Muscle of leg (tissue), 11 donors: ENCODE measurements around the gene GABRA5. TPM values are rescaled to one million over a fixed set of nuclear protein-coding genes. Genes with fewer than 3 reads are reported as not detected.
A peak's percentile ranks its signal among the peaks of the same experiment; 100 is the strongest.

Experiments used
- DNase-seq: peaks from one replicate; pipeline ENCODE4 v3.0.0; 2013
- H3K27ac ChIP-seq: one replicate; pipeline ENCODE4 v1.5.1; 2013; ENCODE audit warnings: mild to moderate bottlenecking, low read length, control low read depth
- H3K27me3 ChIP-seq: one replicate; pipeline ENCODE4 v1.6.1; 2013; ENCODE audit warnings: low read length; ENCODE audit not compliant: control insufficient read depth, insufficient read depth
- H3K36me3 ChIP-seq: one replicate; pipeline ENCODE4 v1.6.1; 2013; ENCODE audit warnings: low read length; ENCODE audit not compliant: control insufficient read depth, insufficient read depth
- H3K4me1 ChIP-seq: one replicate; pipeline ENCODE4 v1.6.1; 2013; ENCODE audit warnings: low read length; ENCODE audit not compliant: control insufficient read depth, insufficient read depth
- H3K4me3 ChIP-seq: one replicate; pipeline ENCODE4 v1.5.1; 2013; ENCODE audit warnings: low read length, control low read depth
- H3K9me3 ChIP-seq: replicated peaks from 2 replicates; pipeline ENCODE4 v1.6.1; 2013; ENCODE audit warnings: low read depth, low read length; ENCODE audit not compliant: control insufficient read depth
- WGBS: methylation state at CpG from one replicate; pipeline ENCODE4 v1.1.5; 2013; ENCODE audit warnings: missing lambda C conversion rate; ENCODE audit not compliant: insufficient coverage; 5-methylcytosine and 5-hydroxymethylcytosine counted together
- polyA plus RNA-seq, 8 donors: library from polyadenylated mRNA; unstranded; fragments of 120-200 nt; gene quantifications; one replicate each; pipeline versions ENCODE4 v1.2.1 to v1.2.3, GENCODE V29; 2013; ENCODE audit warnings: inconsistent platforms in 1 of 8, low replicate concordance in 1 of 8; ENCODE audit not compliant: insufficient read length in 8 of 8, insufficient read depth in 1 of 8
- total RNA-seq: library from RNA; stranded (reverse); fragments of 120-200 nt; gene quantifications from one replicate; pipeline ENCODE4 v1.2.4, GENCODE V29; 2013

GABRA5 gene
- total and polyA plus RNA-seq, 9 donors: 0.07 to 0.38 (median 0.28) TPM

DNA sequence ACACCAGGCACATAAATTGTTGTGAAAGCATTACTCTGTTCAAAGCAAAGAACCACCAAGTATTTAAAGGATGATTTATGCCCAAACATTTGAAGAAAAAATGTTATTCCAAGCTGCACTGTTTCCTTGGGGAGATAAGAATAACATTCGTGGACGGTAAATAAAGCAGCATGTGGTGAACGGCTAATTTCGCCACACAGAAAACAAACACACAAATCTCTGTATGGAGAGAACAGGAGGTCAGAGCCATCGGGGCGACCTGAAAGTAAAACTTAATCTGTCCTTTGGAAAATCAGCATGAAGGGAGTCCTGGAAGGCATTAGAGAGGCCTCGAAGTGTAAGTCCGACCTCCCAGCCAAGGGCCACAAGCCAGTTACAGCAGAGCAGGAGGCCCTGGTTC is 77.0 kb downstream of the GABRA5 start:
- WGBS: 23% methylated on average over 3 of the region's 8 CpGs
- H3K36me3 ChIP-seq: no peaks in the 10 kb centered on the region
- no peaks in the 10 kb centered on the region for H3K4me1 ChIP-seq
- peak; percentile 31 for DNase-seq
- no peaks in the 10 kb centered on the region for H3K9me3 ChIP-seq
- no peak overlapping the region for H3K27ac ChIP-seq
- no peaks in the 10 kb centered on the region for H3K27me3 ChIP-seq
- H3K4me3 ChIP-seq: no peak overlapping the region

DNA sequence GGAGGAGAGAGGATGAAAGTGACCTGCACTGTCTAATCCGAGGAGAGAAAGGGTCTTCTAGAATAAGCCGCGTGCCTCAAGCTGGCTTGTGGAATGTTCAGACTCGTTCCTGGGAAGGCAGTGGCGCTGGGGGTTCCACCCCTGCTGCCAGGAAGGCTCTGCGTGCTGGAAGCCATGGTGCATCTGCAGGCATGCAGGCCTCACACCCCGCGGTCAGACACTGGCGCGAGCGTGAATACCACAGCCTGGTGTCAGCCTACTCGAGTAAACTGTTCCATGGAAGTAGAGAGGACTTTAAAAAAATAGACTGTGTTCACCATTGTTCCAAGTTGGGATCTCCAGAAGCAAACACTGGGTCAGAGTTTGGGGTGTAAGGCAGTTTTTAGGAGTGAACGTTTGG is 78.2 kb downstream of the GABRA5 start:
- no peak overlapping the region for H3K27ac ChIP-seq
- H3K36me3 ChIP-seq: no peaks in the 10 kb centered on the region
- DNase-seq: no peak
- no peaks in the 10 kb centered on the region for H3K4me1 ChIP-seq
- no peaks in the 10 kb centered on the region for H3K27me3 ChIP-seq
- no peaks in the 10 kb centered on the region for H3K9me3 ChIP-seq
- 81% methylated on average over 13 of the region's 13 CpGs for WGBS
- no peak overlapping the region for H3K4me3 ChIP-seq

DNA sequence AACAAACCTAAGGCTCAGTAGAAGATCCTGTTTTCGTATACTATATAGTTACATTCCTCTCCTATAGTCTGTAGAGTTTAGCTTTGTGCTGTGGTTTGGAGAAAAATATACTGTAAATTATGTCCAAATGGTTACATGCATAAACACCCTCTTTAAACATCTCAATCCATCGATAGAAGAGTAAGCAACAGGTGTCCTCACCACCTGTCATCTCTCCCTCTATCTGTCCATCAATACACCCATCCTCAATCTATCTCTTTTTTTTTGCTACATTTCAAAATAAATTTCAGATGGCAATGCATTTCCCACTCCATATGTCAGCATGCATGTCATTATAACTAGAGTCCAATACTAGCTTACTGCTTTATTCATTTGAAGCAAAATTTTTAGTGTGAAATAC is 83.1 kb downstream of the GABRA5 start:
- Histone ChIP-seq H3K4me1 (no peaks in the 10 kb centered on the region), H3K9me3 (peaks cover 8% of the 10 kb centered on the region), H3K4me3 (no peak overlapping the region), H3K27me3 (no peaks in the 10 kb centered on the region), H3K36me3 (no peaks in the 10 kb centered on the region), H3K27ac (no peak overlapping the region)
- no peak for DNase-seq
- 100% methylated on average over 1 of the region's 2 CpGs for WGBS

DNA sequence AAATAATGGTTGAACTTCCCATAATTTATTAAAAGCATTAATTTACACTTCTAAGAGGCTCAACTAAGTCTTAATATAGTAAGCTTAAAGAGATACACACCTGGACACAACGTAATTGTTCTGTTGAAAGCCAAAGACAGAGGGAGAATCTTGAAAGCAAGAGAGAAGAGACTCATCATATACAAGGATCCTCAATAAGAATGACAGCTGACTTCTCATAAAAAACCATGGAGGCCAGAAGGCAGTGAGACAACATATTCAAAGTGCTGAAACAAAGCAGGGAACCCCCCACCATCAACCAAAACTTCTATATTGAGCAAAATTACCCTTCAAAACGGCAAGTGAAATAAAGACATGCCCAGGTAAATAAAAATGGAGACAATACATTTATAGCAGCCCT is 87.5 kb downstream of the GABRA5 start:
- H3K9me3 ChIP-seq: peaks cover 8% of the 10 kb centered on the region
- no peaks in the 10 kb centered on the region for H3K27me3 ChIP-seq
- H3K4me1 ChIP-seq: no peaks in the 10 kb centered on the region
- no peak for DNase-seq
- H3K4me3 ChIP-seq: no peak overlapping the region
- no CpG with 5 or more reads among the region's 2 CpGs for WGBS
- H3K27ac ChIP-seq: no peak overlapping the region
- no peaks in the 10 kb centered on the region for H3K36me3 ChIP-seq

DNA sequence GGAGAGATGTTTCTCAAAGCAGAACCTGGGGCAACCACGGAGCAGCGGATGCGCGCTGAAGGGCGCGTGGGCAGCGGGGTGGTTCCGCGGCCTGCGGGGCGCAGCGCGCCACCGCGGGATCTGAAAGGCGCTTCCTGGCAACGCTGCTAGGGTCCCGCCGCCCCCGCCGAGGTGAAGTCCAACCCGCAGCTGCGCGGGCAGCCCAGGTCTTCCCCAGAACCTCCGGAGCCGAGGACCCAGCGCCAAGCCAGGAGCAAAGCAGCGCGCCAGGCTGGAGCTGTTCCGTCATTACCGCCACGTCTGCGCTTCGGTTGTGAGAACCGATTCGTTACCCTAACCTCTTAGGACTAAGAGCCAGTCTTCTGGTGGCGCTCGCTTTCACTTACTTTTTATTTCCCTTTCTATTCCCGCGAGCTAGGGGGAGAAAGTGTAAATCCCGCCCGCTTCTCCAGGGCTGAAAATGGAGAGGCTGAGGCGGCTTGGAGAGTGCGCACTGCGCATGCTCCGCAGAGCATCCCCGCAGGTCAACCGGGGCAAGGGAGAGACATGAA is 100.9 kb downstream of the GABRA5 start:
- peaks cover 40% of the 10 kb centered on the region for H3K27me3 ChIP-seq
- peak overlapping the region; percentile 47 for H3K27ac ChIP-seq
- peak; percentile 72 for DNase-seq
- no peaks in the 10 kb centered on the region for H3K36me3 ChIP-seq
- H3K4me1 ChIP-seq: no peaks in the 10 kb centered on the region
- peak overlapping the region; percentile 44 for H3K4me3 ChIP-seq
- H3K9me3 ChIP-seq: no peaks in the 10 kb centered on the region
- under 1% methylated on average over 32 of the region's 48 CpGs for WGBS

DNA sequence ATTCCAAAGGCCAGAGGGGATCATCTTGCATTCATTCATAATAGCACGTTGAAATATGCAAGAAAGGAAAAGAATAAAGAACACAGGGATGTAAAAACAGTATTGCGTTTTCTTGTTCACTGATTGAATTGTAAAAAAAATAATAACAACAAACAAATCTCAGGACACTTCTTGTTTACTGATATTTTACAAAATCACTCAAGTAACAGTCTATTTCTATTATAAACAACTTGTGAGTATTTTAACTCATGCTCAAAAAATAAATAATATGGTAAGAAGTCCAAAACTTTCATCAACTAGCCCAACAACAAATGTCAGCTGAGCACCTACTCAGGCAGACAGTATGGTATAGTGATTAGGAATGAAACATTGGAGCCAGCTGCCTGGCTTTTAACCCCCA is 101.9 kb downstream of the GABRA5 start:
- no peak overlapping the region for H3K27ac ChIP-seq
- no peaks in the 10 kb centered on the region for H3K4me1 ChIP-seq
- H3K27me3 ChIP-seq: peaks cover 42% of the 10 kb centered on the region
- H3K36me3 ChIP-seq: no peaks in the 10 kb centered on the region
- no peak for DNase-seq
- no peaks in the 10 kb centered on the region for H3K9me3 ChIP-seq
- H3K4me3 ChIP-seq: no peak overlapping the region
- WGBS: no CpG with 5 or more reads among the region's 2 CpGs

DNA sequence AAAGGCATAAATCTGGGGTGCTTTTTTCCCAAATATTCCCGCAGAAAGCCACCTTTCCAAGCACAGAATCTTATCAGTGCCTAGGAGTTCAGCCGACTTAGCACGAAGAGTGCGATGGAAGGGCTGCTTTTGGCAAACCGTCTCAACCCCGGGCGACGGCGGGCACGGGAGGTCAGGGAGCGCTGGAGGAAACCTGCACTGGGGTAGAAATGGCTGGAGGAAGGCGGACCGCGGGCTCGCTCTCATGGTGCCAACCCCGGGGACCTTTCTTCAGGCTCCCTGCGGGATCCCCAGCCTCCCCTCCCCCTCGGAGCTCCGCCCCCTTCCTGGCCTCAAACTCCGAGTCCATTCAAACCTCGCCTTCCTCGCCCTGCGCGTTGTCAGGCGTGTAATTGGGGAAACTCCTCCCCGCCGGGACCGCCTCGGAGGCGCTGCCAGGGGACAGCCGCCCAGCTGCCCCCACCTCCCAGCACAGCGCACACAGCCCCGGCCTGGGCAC is 103.9 kb downstream of the GABRA5 start, which contains the start of gene GABRG3:
Gene GABRG3 (plus strand): TSS at position 470 of the 499 bp plus-strand sequence.
- H3K4me3 ChIP-seq: peak within 1 kb of the TSS; percentile 29
- H3K36me3 ChIP-seq: no peaks in the 10 kb centered on the region
- no peak within 1 kb of the TSS for H3K27ac ChIP-seq
- WGBS: 2% methylated on average over 29 of the region's 33 CpGs
- peak; percentile 21 for DNase-seq
- peaks cover 42% of the 10 kb centered on the region for H3K27me3 ChIP-seq
- no peaks in the 10 kb centered on the region for H3K4me1 ChIP-seq
- H3K9me3 ChIP-seq: no peaks in the 10 kb centered on the region

DNA sequence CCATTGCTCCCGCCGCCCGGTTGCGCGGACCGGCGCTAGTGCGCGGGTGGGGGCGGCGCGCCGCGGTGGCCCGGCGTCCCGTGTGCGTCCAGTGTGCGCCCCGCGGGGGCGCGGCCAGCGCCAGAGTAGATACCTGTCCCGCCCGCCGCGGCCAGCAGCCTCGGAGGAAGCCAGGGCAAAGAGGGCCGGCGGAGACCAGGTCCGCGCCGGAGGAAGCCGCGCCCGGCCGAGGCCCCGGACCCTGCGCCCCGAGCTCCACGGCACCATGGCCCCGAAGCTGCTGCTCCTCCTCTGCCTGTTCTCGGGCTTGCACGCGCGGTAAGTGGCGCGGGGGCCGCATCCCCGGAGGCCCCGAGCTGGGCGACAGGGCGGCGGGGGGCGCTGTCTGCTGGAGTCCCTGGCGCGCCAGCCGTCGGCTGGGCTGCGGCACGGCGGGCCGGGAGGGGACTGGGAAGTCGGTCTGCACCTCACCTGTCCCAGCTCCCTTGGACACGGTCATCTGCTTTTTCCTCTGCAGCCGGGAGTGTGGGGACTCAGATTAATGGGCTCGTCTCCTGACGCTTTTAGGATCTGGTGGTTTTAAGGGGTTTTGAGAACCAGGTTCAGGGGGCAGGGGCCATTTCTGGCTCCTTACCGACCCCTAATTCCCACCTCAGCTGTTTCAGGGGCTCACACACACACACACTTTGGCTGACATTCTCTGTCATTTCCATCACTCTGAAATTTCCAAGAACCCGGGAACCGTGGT is 104.6 kb downstream of the GABRA5 start:
- DNase-seq: no peak
- Histone ChIP-seq H3K9me3 (no peaks in the 10 kb centered on the region), H3K4me3 (no peak overlapping the region), H3K4me1 (no peaks in the 10 kb centered on the region), H3K36me3 (no peaks in the 10 kb centered on the region), H3K27me3 (peaks cover 42% of the 10 kb centered on the region), H3K27ac (no peak overlapping the region)
- WGBS: under 1% methylated on average over 66 of the region's 72 CpGs

DNA sequence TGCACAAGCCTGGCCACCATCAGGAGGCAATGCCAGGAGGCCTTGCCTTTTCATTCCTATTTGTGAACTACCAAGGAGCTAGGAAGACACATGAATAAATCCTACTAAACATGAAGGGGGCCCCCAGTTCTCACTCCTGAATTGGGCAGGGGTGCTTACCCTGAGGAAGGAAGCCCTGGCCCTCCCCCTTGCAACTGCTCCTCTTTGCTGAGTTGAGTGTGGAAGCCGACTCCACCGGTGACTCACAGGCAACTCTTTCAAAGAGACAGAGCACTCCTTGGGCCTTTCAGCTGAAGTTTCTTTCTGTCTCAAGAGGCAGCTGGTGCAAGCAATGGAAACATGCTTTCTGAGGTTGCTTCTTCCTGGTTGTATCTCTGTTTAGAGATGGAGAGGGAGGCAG is 105.8 kb downstream of the GABRA5 start:
- peaks cover 42% of the 10 kb centered on the region for H3K27me3 ChIP-seq
- H3K9me3 ChIP-seq: no peaks in the 10 kb centered on the region
- WGBS: no CpG with 5 or more reads among the region's 2 CpGs
- H3K4me3 ChIP-seq: no peak overlapping the region
- no peaks in the 10 kb centered on the region for H3K36me3 ChIP-seq
- H3K4me1 ChIP-seq: no peaks in the 10 kb centered on the region
- no peak overlapping the region for H3K27ac ChIP-seq
- no peak for DNase-seq

DNA sequence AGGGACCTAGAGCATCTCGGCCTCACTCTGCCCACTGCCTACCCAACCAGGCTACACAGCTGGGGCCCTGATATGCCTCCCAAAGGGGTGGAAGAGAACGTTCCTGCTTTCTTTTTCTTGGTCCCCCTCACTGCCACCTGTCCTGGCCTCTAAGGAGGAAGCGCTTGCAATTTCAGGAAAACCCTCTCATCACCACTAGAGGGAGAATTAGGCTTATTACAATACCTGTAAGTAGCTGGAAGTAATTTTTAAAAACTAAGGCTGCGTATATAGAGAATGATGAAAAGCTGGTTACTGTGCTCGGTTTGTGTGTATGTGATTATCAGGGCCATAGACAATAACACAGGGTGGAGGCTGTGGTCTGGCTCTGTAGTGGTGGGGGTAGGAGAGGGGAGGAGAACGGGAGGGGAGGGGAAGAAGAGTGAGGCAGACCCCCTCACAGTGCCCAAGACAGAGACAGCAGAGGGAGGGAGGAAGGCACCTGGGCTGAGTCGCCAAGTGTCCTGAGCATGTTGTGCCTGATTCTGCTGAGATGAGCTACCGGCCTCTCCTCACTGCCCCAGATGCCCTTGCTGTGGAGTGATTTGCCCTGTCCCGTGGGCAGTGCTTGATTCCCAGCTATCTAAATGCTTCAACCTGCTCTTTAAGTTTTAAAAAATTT is 107.4 kb downstream of the GABRA5 start:
- DNase-seq: peak; percentile 59
- Histone ChIP-seq H3K36me3 (no peaks in the 10 kb centered on the region), H3K27ac (no peak overlapping the region), H3K27me3 (peaks cover 33% of the 10 kb centered on the region), H3K9me3 (no peaks in the 10 kb centered on the region), H3K4me3 (no peak overlapping the region), H3K4me1 (no peaks in the 10 kb centered on the region)
- 6% methylated on average over 4 of the region's 9 CpGs for WGBS
